GM18520 (cell line): Measurements from ENCODE around the gene TMEM80.
"Not testable (repeated sequence)": the region's sequence is repeated elsewhere in the genome, so short reads cannot be mapped to it uniquely, and the experiment has no call there.

Source experiments
- ATAC-seq: cut with Tn5 transposase; IDR thresholded peaks from one replicate; pipeline ENCODE4 v1.9.1; 2021; ENCODE audit not compliant: unreplicated experiment

The TMEM80 gene

GRCh38 chr11:695538-696248, at the start of gene TMEM80:
TMEM80 (plus strand) TSS chr11:695816; CDS start chr11:695828, 12 bp downstream.
- ATAC-seq, result peak; percentile 69

- ATAC-seq, result no peak
These were observed 49.4 kb upstream of the TMEM80 start for GRCh38 chr11:646214-646613.

- ATAC-seq, result not testable (repeated sequence)
These were observed 47.9 kb upstream of the TMEM80 start for GRCh38 chr11:647672-648158.

- no peak for ATAC-seq
These were observed 45.1 kb upstream of the TMEM80 start for GRCh38 chr11:650482-650881.

- ATAC-seq, result not testable (repeated sequence)
These were observed 42.5 kb upstream of the TMEM80 start for GRCh38 chr11:653136-653535.

- ATAC-seq, result no peak
These were observed 41.8 kb upstream of the TMEM80 start for GRCh38 chr11:653837-654236.

GRCh38 chr11:654444-654843, 41.2 kb upstream of the TMEM80 start:
- not testable (repeated sequence) for ATAC-seq

- ATAC-seq, result no peak
These were observed 40.4 kb upstream of the TMEM80 start for GRCh38 chr11:655036-655726.

- no peak for ATAC-seq
These were observed 39.2 kb upstream of the TMEM80 start for GRCh38 chr11:656426-656825.

GRCh38 chr11:656866-657265, 38.8 kb upstream of the TMEM80 start:
- ATAC-seq, result no peak

GRCh38 chr11:657691-658126, 37.9 kb upstream of the TMEM80 start:
- no peak for ATAC-seq

GRCh38 chr11:659532-660085, 36.0 kb upstream of the TMEM80 start:
- no peak for ATAC-seq

- ATAC-seq, result no peak
These were observed 35.3 kb upstream of the TMEM80 start for GRCh38 chr11:660281-660680.

GRCh38 chr11:660681-661444, 34.8 kb upstream of the TMEM80 start:
- ATAC-seq, result no peak

- no peak for ATAC-seq
These were observed 32.8 kb upstream of the TMEM80 start for GRCh38 chr11:662689-663274.

- no peak for ATAC-seq
These were observed 30.4 kb upstream of the TMEM80 start for GRCh38 chr11:665062-665703.

GRCh38 chr11:665704-666281, 29.8 kb upstream of the TMEM80 start:
- no peak for ATAC-seq

- ATAC-seq, result no peak
These were observed 21.8 kb upstream of the TMEM80 start for GRCh38 chr11:673866-674265.

- ATAC-seq, result no peak
These were observed 21.2 kb upstream of the TMEM80 start for GRCh38 chr11:674406-674805.

GRCh38 chr11:678297-678696, 17.3 kb upstream of the TMEM80 start:
- ATAC-seq, result no peak
